Measurements from ENCODE around the gene BSPRY.
"Not testable (repeated sequence)": the region's sequence is repeated elsewhere in the genome, so short reads cannot be mapped to it uniquely, and the experiment has no call there.

BSPRY gene

GRCh38 chr9:113398796-113399195 is 49.5 kb downstream of the BSPRY start:
- DNase-seq, result peak; percentile 27

- DNase-seq, result no peak
Observed at GRCh38 chr9:113399646-113400200, 50.4 kb downstream of the BSPRY start.

GRCh38 chr9:113401027-113401792 is 51.9 kb downstream of the BSPRY start, which contains the start of gene ALAD:
ALAD (minus strand) TSS chr9:113401284; CDS start chr9:113393559, 7,725 bp downstream.
- DNase-seq, result peak; percentile 94

- DNase-seq, result no peak
Observed at GRCh38 chr9:113403646-113404045, 54.3 kb downstream of the BSPRY start.

GRCh38 chr9:113406353-113406752 is 57.0 kb downstream of the BSPRY start:
- not testable (repeated sequence) for DNase-seq

- peak; percentile 13 for DNase-seq
Observed at GRCh38 chr9:113406873-113407511, 57.7 kb downstream of the BSPRY start.

GRCh38 chr9:113409481-113409880 is 60.1 kb downstream of the BSPRY start:
- DNase-seq, result no peak

GRCh38 chr9:113409883-113410206 is 60.5 kb downstream of the BSPRY start:
- no peak for DNase-seq

GRCh38 chr9:113410207-113410864 is 61.0 kb downstream of the BSPRY start, which contains the start of the genes C9orf43 and POLE3:
C9orf43 (plus strand) TSS chr9:113410747; CDS start chr9:113413494, 2,747 bp downstream.
POLE3 (minus strand) TSS chr9:113410675; CDS start chr9:113410293, 382 bp downstream.
- DNase-seq, result peak; percentile 92

GRCh38 chr9:113416149-113416721 is 66.9 kb downstream of the BSPRY start:
- no peak for DNase-seq

- DNase-seq, result no peak
Observed at GRCh38 chr9:113417370-113417769, 68.0 kb downstream of the BSPRY start.
